HG02970 (cell line): ENCODE results near the gene S100A13.
"Not testable (repeated sequence)": the region's sequence is repeated elsewhere in the genome, so short reads cannot be mapped to it uniquely, and the experiment has no call there.

Experiments used
- ATAC-seq: cut with Tn5 transposase; IDR thresholded peaks from one replicate; pipeline ENCODE4 v1.9.1; 2021; ENCODE audit warnings: mild to moderate bottlenecking, moderate library complexity, moderate number of reproducible peaks; ENCODE audit not compliant: unreplicated experiment, low FRiP score

S100A13 gene

DNA sequence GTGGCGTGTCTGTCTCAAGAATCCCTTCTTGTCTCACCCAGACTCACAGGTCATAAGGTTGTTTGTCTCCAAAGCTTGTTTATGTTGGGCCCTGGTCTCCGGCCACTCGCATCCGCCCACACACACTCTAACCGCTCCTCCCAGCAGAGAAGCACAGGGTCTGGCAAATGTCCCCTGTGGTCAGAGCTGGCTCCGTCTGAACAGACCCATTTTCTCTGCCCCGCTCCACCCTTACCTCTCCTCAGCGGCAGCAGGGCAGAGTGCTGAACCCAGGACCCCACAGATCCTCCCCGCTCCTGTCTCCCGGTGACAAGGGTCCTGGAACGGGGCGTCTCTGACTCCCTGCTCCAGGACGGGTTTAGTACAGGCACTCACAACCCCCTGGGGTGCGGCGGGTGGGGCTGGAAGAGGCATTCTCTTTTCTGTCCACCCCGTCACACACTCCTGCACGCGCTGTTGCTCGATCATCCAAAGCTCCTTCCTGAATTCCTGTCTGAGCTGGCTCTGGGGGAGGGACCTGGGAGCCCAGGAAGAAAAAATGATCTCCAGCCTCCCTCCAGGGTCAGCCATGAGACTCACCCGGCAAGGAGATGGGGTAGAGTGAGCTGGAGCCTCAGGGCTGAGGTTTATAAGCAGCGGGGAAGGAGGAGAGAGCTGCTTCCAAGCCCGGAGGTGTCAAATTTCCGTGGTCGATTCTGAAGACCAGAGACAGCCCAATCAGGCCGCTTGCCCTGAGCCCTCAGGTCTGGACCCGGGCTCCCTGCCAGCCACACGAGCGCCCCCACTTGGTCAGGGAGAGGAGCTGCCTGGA lies at the start of gene S100A13:
TSS of gene S100A13 (minus strand) at position 602 of the 811 bp plus-strand sequence. CDS start 1,033 bp downstream, outside the sequence.
- no peak for ATAC-seq

DNA sequence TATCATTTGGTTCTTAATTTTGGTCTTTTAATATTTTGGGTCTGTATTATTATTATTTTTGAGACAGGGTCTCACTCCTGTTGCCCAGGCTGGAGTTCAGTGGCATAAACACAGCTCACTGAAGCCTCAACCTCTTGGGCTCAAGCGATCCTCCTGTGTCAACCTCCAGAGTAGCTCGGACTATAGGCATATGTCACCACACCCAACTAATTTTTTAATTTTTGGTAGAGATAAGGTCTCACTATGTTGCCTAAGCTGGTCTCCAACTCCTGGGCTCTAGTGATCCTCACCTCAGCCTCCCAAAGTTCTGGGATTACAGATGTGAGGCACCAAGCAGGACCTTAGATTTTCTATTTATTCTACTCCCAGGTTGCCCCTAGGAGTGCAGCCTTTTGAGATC lies 46.2 kb upstream of the S100A13 start:
- ATAC-seq, result no peak

DNA sequence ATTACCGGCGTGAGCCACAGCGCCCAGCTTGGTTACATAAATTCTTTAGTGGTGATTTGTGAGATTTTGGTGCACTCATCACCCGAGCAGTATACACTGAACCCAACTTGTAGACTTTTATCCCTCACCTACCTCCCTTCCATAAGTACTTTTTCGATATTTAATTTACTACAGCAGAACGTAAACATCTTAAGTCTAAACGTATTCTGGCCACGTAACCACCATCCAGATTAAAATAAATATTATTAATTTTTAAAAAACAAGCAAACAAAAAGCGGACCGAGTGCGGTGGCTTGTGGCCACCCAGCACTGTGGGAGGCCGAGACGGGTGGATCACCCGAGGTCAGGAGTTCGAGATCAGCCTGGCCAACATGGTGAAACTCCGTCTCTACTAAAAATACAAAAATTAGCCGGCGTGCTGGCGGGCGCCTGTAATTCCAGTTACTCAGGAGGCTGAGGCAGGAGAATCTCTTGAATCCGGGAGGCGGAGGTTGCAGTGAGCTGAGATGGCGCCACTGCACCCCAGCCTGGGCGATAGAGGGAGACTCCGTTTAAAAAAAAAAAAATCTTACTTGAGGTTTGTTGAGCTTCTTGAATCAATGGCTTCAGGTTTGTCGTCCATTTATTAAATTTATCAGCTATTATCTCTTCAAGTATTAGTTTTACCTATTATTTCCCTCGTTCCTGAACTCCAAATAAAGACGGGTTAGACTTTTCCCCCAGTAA lies 44.5 kb upstream of the S100A13 start:
- not testable (repeated sequence) for ATAC-seq

DNA sequence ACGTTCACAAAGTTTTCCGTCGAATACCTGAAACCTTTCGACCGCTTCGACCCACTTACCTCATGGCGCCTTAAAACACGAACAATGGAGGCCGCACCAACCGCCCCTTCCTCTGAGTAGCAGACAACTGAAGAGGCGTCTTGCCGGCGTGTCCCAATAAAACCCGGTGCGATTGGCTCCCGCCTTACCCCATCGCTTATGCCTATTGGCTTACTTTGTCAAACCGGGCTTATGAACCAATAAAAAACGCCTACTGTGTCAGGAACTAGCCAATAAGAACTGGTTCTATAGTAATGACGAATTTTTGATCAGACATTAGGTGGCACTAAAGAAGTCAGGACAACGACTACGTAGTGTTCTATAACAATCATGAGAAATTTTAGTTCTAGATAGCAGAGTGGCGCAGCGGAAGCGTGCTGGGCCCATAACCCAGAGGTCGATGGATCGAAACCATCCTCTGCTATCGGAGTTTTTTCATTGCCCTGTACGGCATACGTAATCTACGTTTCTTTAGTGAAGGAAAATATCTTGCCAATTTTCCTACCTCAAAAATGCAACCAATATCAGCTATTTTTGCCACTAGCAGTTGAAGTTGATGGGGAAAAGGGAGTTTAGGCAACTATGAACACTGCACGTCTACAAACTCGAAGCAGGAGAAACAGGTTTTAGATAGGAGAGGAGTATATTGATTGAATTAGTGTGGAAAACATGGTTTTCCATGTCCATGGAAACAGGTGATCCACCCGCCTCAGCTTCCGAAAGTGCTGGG lies 43.7 kb upstream of the S100A13 start, which contains the start of gene ILF2:
TSS of gene ILF2 (minus strand) at position 135 of the 769 bp plus-strand sequence. CDS start at position 64, 71 bp downstream.
- ATAC-seq, result peak; percentile 91

DNA sequence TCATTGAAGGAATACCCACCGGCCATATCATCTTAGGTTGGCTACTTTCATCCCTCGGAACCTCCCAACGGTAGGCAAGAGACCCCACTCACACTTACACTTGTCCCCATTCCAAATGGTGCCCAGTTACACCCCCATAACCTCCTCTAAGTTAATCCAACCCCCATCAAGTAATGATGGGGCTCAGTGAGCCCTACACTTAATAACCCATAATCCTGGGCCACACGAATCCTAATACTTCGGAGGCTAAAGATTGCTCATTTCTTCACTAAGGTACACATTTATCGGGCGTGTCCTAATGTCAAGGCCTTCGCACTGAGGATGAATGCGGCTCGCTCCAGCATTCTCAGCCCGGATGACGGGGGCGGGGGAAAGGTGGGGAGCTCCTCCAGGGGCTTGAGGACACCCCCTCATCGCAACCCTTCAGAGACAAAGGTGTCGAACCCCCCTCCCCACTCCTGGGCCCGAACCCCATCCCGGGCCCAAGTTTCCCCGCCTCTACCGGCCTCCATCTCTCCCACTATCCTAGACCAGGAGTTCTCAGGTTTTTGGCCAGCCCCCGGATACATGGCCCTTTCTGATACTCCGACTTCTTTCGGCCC lies 43.1 kb upstream of the S100A13 start:
- no peak for ATAC-seq

DNA sequence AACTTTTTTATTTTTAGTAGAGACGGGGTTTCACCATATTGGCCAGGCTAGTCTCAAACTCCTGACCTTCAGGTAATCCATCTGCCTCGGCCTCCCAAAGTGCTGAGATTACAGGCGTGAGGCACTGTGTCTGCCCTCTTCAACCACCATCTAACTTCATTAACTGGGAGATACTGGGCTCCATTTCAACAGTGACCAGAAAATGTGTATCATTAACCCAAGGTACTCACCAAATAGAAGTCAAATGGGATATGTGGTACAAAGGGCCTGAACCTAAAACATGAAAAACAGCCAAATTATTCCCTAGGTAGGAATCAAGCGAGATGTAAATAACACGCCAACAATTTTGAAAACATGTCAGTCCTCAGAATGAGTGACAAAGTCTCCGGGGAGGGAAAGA lies 42.3 kb upstream of the S100A13 start:
- no peak for ATAC-seq

DNA sequence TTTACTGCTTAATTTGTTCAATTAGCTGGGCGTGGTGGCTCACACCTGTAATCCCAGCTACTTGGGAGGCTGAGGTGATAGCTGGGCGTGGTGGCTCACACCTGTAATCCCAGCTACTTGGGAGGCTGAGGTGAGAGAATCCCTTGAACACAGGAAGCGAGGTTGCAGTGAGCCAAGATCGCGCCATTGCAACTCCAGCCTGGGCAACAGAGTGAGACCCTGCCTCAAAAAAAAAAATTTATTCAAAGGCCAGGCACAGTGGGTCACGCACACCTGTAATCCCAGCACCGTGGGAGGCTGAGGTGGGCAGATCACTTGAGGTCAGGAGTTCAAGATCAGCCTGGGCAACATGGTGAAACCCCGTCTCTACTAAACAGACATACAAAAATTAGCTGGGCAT lies 41.4 kb upstream of the S100A13 start:
- ATAC-seq, result not testable (repeated sequence)

DNA sequence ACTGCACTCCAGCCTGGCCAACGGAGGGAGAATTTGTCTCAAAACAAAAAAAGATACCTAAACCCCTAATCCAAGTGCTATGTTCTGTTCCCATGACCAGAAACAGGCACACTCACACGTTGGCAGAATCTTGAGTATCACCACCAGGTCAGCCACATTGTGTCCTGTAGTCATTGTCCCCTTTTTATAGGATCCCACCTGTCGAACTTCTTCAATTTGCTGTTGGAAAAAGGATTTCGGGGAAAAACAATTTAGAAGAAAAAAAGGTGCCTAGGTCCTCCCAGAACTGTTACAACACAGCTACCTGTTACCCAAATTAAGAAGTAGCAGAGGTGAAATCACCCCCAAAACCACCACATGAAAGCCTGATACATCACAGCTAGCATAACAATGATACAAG lies 40.1 kb upstream of the S100A13 start:
- ATAC-seq, result no peak

DNA sequence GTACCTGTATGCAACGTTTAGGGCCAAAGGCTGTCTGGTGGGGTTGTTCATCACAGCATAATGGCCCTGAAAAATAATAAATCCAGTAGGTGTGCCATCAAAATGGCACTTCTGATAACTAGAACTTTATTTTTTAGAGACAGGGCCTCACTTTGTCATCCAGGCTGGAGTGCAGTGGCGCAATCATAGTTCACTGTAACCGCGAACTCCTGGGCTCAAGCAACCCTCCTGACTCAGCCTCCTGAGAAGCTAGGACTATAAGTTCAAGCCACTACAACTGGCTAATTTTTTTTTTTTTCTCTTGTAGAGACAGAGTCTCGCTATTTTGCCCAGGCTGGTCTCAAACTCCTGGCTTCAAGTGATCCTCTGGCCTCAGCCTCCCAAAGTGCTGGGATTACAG lies 35.9 kb upstream of the S100A13 start:
- no peak for ATAC-seq

DNA sequence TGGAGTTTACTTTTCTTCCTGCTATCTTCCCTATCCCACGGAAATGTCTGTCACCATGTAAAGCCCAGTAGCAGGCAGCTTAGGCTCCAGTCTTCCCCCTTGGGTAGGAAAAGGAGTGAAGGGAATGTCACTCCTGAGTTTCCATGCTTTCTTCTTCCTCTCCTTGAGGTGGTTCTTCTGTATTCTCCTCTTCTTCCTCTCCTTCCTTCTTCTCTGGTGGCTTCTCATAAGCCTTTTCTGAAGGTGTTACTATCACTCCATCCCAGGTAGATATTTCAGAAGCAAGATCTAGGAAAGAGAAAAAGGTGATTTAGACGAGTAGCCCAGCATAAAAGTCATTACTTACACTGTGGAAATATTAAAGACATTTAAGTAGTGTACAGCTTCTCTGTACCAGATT lies 35.0 kb upstream of the S100A13 start:
- no peak for ATAC-seq

DNA sequence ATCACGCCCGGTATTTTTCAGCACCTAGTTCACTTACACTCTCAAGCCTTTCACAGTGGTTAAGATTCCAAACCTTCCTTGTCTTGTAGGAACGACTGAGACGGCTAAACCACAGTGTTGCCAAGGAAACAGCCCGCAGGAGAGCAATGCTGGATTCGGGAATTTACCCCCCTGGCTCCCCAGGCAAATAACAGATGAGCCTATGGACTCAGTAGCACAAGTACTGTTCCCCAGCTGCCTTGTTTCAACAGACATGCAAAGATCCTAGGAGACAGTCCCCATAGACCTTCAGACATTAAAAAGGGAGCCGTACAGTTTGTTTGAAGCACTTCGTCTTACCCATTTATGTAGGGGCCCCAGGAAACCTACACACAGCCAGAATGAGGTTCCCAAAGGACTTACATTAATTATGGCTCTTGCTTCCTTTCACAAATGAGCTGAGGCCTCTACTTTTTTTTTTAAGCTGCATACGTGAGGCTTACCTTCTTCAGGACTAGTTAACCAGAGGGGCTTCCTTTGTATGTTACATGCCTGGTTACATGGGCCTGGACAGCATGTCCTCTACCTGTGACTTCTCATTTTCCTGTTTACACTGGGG lies 33.9 kb upstream of the S100A13 start:
- ATAC-seq, result no peak

DNA sequence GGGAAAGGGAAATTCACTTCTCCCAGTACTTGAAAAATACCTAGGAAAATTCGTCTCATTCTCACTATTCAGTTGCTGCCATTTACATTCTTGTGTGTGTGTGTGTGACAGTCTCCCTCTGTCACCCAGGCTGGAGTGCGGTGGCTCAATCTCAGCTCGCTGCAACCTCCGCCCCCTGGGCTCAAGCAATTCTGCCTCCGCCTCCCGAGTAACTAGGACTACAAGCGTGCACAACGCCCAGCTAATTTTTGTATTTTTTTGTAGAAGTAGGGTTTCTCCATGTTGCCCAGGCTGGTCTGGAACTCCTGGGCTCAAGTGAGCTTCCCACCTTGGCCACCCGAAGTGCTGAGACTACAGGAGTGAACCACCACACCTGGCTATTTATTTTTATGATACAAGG lies 32.4 kb upstream of the S100A13 start:
- ATAC-seq, result no peak

DNA sequence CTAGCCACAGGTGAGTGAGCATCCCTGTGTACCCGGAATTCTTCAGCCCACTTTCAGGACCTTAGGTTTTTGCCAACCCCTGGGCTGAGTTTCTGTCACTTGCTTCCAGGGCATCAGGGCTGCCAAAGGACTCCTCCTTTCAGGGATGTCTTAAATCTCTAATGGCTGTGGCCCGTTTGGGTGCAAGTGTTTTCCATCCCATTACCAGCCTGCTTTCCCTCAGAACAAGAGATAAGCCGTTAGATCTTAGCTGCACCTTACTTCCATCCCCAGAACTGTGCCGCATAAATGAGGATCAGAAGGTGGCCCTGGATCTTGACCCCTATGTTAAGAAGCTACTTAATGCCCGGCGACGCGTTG lies 31.9 kb upstream of the S100A13 start:
- no peak for ATAC-seq

DNA sequence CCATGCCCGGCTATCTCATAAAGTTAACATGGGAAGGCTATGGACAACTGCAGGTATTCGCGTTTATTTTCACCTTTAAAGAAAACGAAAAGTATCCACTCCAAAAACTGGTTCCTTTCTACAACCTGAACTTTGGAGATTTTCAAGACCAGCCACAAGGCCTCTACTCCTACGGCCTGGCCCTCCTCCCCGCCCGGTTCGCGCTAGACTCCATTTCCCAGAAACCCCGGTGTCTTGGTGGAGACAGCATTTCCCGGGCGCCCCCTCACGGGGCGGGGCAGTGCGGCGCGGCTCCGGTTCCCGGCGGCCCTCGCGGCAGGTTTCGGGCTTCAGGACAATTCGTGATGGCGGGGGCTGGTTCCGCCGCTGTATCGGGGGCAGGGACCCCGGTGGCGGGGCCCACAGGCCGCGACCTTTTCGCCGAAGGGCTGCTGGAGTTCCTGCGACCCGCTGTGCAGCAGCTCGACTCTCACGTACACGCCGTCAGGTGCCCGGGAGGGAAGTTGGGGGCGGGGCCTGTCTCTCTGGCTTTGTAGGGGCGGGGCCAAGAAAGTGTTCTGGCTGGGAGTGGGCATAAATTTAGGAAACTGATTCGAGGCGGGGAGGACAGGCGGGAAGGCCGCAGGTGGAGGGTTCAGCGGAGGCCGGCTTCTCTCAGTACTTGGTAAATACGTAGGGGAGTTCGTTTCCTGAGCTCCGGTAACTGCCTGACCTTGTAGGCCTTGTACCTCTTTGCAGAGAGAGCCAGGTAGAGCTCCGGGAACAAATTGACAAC lies 31.3 kb upstream of the S100A13 start, which contains the start of gene SNAPIN:
TSS of gene SNAPIN (plus strand) at position 304 of the 775 bp plus-strand sequence. CDS start at position 345, 41 bp downstream.
- ATAC-seq, result peak; percentile 89

DNA sequence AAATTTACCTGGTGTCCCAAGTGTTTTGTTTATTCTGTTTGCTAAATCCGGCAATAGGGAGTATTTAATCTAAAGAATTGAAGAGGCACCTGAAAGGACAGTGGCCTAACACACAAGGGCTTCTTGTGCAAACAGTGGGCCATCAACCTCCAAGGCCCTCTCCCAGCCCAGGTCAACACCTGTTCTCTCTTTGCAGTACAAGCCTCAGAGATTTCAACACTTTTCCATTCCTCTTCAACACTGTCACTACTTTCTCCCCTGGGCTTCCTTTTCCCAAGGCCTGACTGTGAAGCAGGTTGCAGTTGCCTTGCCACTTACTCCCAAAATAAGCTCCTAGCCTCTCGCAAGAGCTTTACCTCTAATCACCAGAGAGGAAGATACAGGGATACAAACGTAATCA lies 28.0 kb upstream of the S100A13 start:
- ATAC-seq, result no peak

DNA sequence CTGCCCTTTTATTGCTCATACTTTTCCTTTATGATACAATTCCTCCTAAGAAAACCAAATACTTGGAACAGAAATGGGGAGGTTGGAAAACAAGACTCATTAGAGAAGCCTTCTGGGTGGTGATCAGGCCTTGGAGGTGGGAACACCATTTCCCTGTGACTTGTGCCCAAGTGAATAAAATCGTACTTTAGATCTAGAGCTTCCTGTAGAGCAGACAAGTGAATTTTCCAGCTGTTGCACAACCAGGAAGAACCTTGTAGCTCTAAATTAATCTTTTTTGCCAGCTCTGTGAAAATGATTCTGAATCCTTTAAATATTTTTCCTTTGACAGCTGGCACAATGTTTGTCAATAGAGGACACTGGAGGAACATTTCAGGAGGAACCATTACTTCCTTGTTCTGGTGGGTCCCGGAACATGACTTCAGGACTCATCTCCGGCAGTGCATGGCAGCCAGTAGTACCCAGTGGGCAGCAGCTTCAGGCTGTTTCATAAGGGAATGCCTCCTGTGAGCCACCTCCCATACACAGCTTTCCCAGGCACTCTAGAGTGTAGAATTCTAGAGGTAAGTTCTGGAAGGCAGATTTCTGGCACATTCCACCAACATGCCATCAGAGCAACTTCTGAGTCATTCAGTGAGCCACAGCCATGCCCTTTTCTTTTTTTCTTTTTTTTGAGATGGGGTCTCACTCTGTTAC lies 25.6 kb upstream of the S100A13 start:
- no peak for ATAC-seq

DNA sequence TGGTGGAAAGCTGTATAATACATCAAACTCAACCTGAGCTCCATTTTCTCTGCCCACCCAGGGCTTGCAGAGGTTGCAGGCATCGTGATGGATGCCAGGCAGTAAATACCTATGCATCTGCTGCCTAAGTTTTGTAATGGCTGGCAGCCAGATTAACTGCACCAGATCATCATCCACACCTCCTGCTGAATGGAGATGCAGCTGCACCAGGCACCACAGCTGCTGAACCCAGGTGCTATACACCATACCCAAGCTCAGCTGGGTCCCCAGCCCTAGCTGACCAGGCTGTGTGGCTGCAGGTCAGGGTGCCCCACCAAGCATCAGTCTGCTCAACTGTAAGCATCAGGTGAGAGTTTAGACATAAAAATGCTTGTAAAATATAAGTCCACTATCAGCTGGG lies 24.5 kb upstream of the S100A13 start:
- ATAC-seq, result no peak

DNA sequence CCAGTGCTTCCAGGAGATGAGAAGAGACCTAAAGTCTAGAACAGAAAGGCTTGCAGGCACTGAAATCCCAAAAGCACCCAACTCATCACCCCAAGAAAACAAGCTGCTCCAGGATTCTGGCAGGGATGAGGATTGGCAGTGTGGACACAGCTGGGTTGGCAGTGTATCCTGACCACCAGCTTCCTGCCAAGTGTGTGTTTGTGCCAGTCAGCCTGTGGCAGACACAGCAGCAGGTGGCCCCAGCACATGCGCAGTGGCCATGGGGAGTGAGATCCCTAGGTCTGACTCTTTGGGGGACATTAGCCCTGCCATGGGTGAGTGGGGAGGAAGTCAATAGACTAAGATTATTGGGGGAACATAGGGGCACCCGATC lies 22.5 kb upstream of the S100A13 start:
- ATAC-seq, result no peak
